Lung (tissue), 12 donors: ENCODE results near the gene DCLK1. TPM values are rescaled to one million over a fixed set of nuclear protein-coding genes. Genes with fewer than 3 reads are reported as not detected.
A peak's percentile ranks its signal among the peaks of the same experiment; 100 is the strongest.

Experiments
- ATAC-seq: fragments of 200-7000 bp; cut with Tn5 transposase; one replicate; pipeline ENCODE4 v1.9.1; 2020; ENCODE audit warnings: moderate number of reproducible peaks; ENCODE audit not compliant: insufficient read depth, low FRiP score
- DNase-seq, 3 donors: peaks; one replicate each; pipeline ENCODE4 v3.0.0-alpha.2; 2013 to 2017
- H3K27ac ChIP-seq, 2 donors: one replicate each; pipeline ENCODE4 v1.5.1; 2013; ENCODE audit warnings: mild to moderate bottlenecking in 2 of 2, moderate library complexity in 2 of 2, control low read depth in 1 of 2, inconsistent platforms in 1 of 2, low read depth in 1 of 2, low read length in 1 of 2
- H3K27me3 ChIP-seq, 3 donors: one replicate each; pipeline ENCODE4 v1.5.1; 2013; ENCODE audit warnings: low read length in 2 of 3; ENCODE audit not compliant: control insufficient read depth in 3 of 3, insufficient read depth in 3 of 3
- H3K36me3 ChIP-seq, 4 donors: one replicate each; pipeline ENCODE4 v1.5.1; 2013; ENCODE audit warnings: low read length in 4 of 4, mild to moderate bottlenecking in 1 of 4, moderate library complexity in 1 of 4; ENCODE audit not compliant: control insufficient read depth in 4 of 4, insufficient read depth in 4 of 4
- H3K4me1 ChIP-seq, 5 donors: one replicate each; pipeline ENCODE4 v1.5.1; 2013; ENCODE audit warnings: low read length in 5 of 5, mild to moderate bottlenecking in 2 of 5, moderate library complexity in 1 of 5; ENCODE audit not compliant: control insufficient read depth in 5 of 5, insufficient read depth in 5 of 5
- H3K4me3 ChIP-seq: one replicate; pipeline ENCODE4 v1.5.1; 2013; ENCODE audit warnings: mild to moderate bottlenecking, control low read depth, moderate library complexity
- H3K9ac ChIP-seq, 2 donors: one replicate each; pipeline ENCODE4 v1.5.1; 2013; ENCODE audit warnings: low read length in 2 of 2, control low read depth in 1 of 2; ENCODE audit not compliant: insufficient read depth in 1 of 2
- H3K9me3 ChIP-seq, 4 donors: one replicate each; pipeline ENCODE4 v1.5.1; 2013; ENCODE audit warnings: low read length in 3 of 4, mild to moderate bottlenecking in 1 of 4, moderate library complexity in 1 of 4; ENCODE audit not compliant: control insufficient read depth in 4 of 4, insufficient read depth in 3 of 4
- WGBS, 2 donors: extraction: QIAGEN DNeasy Blood & Tissue Kit; methylation state at CpG; one replicate each; pipeline ENCODE4 v1.1.7; 2013; 5-methylcytosine and 5-hydroxymethylcytosine counted together
- polyA plus RNA-seq, 2 donors: library from polyadenylated mRNA; stranded (reverse); fragments of 200-250 nt; gene quantifications; one replicate each; pipeline ENCODE4 v1.2.1, GENCODE V29; 2013
- total RNA-seq, 2 donors: library from RNA; depleted of rRNA in 1 of 2; stranded (reverse); fragments of >200 nt in 1 of 2; gene quantifications; one replicate each; pipeline ENCODE4 v1.2.1, GENCODE V29; 2014 to 2021
- TF ChIP-seq, protein P1 (sequence below): IDR thresholded peaks from 2 replicates; pipeline ENCODE4 v1.5.1; 2012; ENCODE audit warnings: mild to moderate bottlenecking; ENCODE audit errors: control extremely low read depth, extremely low read depth
- donor health status: control.
- donor health status: control.
- donor health status: Bipolar disorder and iron deficiency.
- donor health status: healthy.
- donor health status: DM: yes; HTN: yes; CAD: no.

Gene DCLK1
- total and polyA plus RNA-seq, 4 donors = 1.2 to 23.5 (median 7.0) TPM

DNA sequence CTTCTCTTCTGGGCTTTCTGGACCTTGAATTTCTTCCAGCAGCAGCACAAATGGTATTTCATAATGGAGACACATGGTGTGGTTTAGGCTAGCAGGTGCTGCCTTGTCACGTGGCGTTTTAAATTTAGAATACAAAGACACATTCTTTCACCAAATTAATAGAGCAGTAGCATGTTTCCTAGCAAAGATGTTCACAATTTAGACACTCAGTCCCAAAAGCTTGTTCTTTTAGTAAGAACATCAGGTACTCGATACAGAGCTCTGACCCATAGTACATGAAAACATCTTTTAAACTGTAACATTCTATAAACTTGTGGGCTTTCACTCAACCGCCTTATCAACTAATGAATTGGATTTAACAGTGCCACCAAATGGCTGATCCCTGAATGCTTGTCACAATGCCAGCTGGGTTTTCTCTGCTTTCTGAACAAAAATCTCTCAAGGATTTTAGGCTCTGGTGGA, 290.1 kb downstream of the DCLK1 start:
- ATAC-seq = no peak
- WGBS, 2 donors = 80 to 90% methylated on average over 4 of the region's 4 CpGs

DNA sequence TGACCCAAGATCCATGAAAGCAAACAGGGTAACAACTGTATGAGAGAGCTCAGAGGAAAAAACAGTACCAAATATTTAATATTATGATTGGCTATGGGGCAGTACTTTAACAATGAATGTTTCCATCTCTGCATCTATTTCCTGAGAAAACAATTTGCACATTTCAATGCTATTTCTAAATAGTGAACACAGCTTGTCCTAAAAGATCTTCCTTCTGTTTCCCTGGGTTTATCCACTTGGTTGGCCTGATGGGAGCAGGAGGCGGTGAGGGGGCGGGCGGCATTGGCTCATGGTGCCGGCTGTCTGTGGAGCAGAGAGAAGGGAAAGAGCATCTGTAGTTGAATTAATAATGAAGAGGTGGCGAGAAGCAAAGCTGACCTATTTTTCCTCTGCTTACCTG, 291.4 kb downstream of the DCLK1 start:
- Histone ChIP-seq H3K4me1 (peaks cover 0 to 14% (median 0%) of the 10 kb centered on the region in 5 donors), H3K36me3 (no peaks in the 10 kb centered on the region), H3K9me3 (no peaks in the 10 kb centered on the region), H3K9ac (no peak overlapping the region), H3K27ac (no peak overlapping the region), H3K4me3 (no peak overlapping the region), H3K27me3 (no peaks in the 10 kb centered on the region)
- DNase-seq = no peak
- WGBS, 2 donors = 95 to 96% methylated on average over 5 of the region's 5 CpGs
- no peak for ATAC-seq
- TF ChIP-seq, protein P1, sequence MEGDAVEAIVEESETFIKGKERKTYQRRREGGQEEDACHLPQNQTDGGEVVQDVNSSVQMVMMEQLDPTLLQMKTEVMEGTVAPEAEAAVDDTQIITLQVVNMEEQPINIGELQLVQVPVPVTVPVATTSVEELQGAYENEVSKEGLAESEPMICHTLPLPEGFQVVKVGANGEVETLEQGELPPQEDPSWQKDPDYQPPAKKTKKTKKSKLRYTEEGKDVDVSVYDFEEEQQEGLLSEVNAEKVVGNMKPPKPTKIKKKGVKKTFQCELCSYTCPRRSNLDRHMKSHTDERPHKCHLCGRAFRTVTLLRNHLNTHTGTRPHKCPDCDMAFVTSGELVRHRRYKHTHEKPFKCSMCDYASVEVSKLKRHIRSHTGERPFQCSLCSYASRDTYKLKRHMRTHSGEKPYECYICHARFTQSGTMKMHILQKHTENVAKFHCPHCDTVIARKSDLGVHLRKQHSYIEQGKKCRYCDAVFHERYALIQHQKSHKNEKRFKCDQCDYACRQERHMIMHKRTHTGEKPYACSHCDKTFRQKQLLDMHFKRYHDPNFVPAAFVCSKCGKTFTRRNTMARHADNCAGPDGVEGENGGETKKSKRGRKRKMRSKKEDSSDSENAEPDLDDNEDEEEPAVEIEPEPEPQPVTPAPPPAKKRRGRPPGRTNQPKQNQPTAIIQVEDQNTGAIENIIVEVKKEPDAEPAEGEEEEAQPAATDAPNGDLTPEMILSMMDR = no peak

More for the DNA sequence above, 290.1 kb downstream of the DCLK1 start:
- Histone ChIP-seq H3K9me3 (no peaks in the 10 kb centered on the region), H3K4me3 (no peak overlapping the region), H3K4me1 (peaks cover 0 to 10% (median 0%) of the 10 kb centered on the region in 5 donors), H3K36me3 (no peaks in the 10 kb centered on the region), H3K27me3 (no peaks in the 10 kb centered on the region), H3K27ac (no peak overlapping the region), H3K9ac (no peak overlapping the region)
- TF ChIP-seq, protein P1 = no peak
- peak in 2 of 3 donors; percentile 71 for DNase-seq

DNA sequence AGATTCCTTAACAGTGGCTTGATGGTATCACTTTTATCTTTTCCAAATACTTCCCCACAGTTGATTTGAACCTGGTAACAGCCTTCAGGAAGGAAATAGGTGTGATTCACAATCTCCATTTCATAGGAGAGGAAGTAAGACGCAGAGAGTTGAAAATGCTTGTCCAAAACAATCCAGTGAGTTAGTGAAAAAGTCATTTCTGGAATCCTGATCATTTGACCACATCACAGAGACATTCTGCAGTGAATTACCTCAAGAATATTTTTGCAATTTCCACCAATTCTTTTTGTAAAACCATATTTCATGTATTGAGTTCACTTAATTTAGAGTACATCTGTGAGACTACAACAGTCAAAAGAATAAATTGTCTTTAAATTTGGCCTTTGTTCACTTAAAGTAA, 292.8 kb downstream of the DCLK1 start:
- Histone ChIP-seq H3K9me3 (no peaks in the 10 kb centered on the region), H3K27me3 (no peaks in the 10 kb centered on the region), H3K36me3 (no peaks in the 10 kb centered on the region), H3K4me1 (peaks cover 0 to 14% (median 0%) of the 10 kb centered on the region in 5 donors), H3K27ac (peak overlapping the region in 1 of 2 donors; percentile 41), H3K9ac (no peak overlapping the region), H3K4me3 (no peak overlapping the region)
- WGBS, 2 donors = 16 to 38% methylated on average over 1 of the region's 1 CpG
- DNase-seq (no peak), ATAC-seq (no peak)
- TF ChIP-seq, protein P1 = no peak

DNA sequence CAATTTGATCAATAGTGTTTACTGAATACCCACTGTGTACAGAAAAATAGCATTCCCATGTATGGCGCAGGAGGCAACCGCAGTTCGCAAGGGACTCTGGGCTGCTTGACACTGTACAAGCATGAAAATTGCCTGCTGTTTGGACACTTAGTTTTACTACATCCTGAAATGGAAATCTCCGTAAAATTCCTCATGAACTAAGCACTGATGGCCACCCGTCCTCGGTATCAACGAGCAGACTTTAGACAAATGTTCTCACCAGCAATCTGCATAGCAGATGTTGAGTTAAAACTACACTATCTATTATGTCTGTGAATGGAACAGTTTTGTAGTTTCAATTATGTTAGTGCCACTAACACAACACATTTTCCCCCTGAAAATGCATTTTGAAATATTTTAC, 294.7 kb downstream of the DCLK1 start:
- TF ChIP-seq, protein P1 = no peak
- WGBS, 2 donors = 86 to 88% methylated on average over 7 of the region's 7 CpGs
- DNase-seq = no peak
- H3K27ac ChIP-seq = no peak overlapping the region
- H3K9ac ChIP-seq = no peak overlapping the region
- no peaks in the 10 kb centered on the region for H3K9me3 ChIP-seq
- peaks cover 0 to 14% (median 0%) of the 10 kb centered on the region in 5 donors for H3K4me1 ChIP-seq
- H3K4me3 ChIP-seq = no peak overlapping the region
- H3K36me3 ChIP-seq = no peaks in the 10 kb centered on the region
- no peaks in the 10 kb centered on the region for H3K27me3 ChIP-seq
- ATAC-seq = no peak
